Measurements from ENCODE around the gene PPP1R3A. TPM values are rescaled to one million over a fixed set of nuclear protein-coding genes. Genes with fewer than 3 reads are reported as not detected.

The PPP1R3A gene
- total RNA-seq, 1 donor from 2014 or later: not detected

- no peak overlapping the region for H3K27ac Mint-ChIP-seq
These were observed 38.2 kb downstream of the PPP1R3A start for GRCh38 chr7:113880559-113880958.

GRCh38 chr7:113878394-113878992 is 40.3 kb downstream of the PPP1R3A start:
- H3K4me1 Mint-ChIP-seq: peaks cover 18% of the 10 kb centered on the region
- H3K27me3 Mint-ChIP-seq (ENCODE audit: low read depth): peaks cover 22% of the 10 kb centered on the region
- no peak overlapping the region for H3K27ac Mint-ChIP-seq
- H3K36me3 Mint-ChIP-seq: no peaks in the 10 kb centered on the region
- TF ChIP-seq CTCF (IDR thresholded peaks at IDR 0.05; ENCODE audit: unreplicated experiment): no peak
- no peaks in the 10 kb centered on the region for H3K9me3 Mint-ChIP-seq
- no peak for DNase-seq (ENCODE audit: low spot score in 2 of 2, unreplicated experiment in 2 of 2)
- no peak overlapping the region for H3K4me3 Mint-ChIP-seq

More at GRCh38 chr7:113880559-113880958, 38.2 kb downstream of the PPP1R3A start:
- Mint-ChIP-seq H3K4me3 (no peak overlapping the region), H3K27me3 (ENCODE audit: low read depth) (peaks cover 22% of the 10 kb centered on the region), H3K9me3 (no peaks in the 10 kb centered on the region), H3K4me1 (peaks cover 18% of the 10 kb centered on the region), H3K36me3 (no peaks in the 10 kb centered on the region)
- no peak for TF ChIP-seq CTCF (IDR thresholded peaks at IDR 0.05; ENCODE audit: unreplicated experiment)
- no peak for DNase-seq (ENCODE audit: low spot score in 2 of 2, unreplicated experiment in 2 of 2)

- no peaks in the 10 kb centered on the region for H3K36me3 Mint-ChIP-seq
- no peak for TF ChIP-seq CTCF (IDR thresholded peaks at IDR 0.05; ENCODE audit: unreplicated experiment)
- no peak overlapping the region for H3K4me3 Mint-ChIP-seq
- H3K4me1 Mint-ChIP-seq: peaks cover 11% of the 10 kb centered on the region
- no peak for DNase-seq (ENCODE audit: low spot score in 2 of 2, unreplicated experiment in 2 of 2)
- H3K27ac Mint-ChIP-seq: no peak overlapping the region
- peaks cover 20% of the 10 kb centered on the region for H3K27me3 Mint-ChIP-seq (ENCODE audit: low read depth)
- no peaks in the 10 kb centered on the region for H3K9me3 Mint-ChIP-seq
These were observed 43.6 kb downstream of the PPP1R3A start for GRCh38 chr7:113875224-113875623.

GRCh38 chr7:113873554-113874151 is 45.2 kb downstream of the PPP1R3A start:
- no peak for TF ChIP-seq CTCF (IDR thresholded peaks at IDR 0.05; ENCODE audit: unreplicated experiment)
- Mint-ChIP-seq H3K4me1 (no peaks in the 10 kb centered on the region), H3K27ac (no peak overlapping the region), H3K36me3 (no peaks in the 10 kb centered on the region), H3K9me3 (no peaks in the 10 kb centered on the region), H3K4me3 (no peak overlapping the region), H3K27me3 (ENCODE audit: low read depth) (peaks cover 7% of the 10 kb centered on the region)
- DNase-seq (ENCODE audit: low spot score in 2 of 2, unreplicated experiment in 2 of 2): no peak

GRCh38 chr7:113872981-113873380 is 45.8 kb downstream of the PPP1R3A start:
- Mint-ChIP-seq H3K36me3 (no peaks in the 10 kb centered on the region), H3K27ac (no peak overlapping the region), H3K4me1 (no peaks in the 10 kb centered on the region), H3K9me3 (no peaks in the 10 kb centered on the region), H3K4me3 (no peak overlapping the region), H3K27me3 (ENCODE audit: low read depth) (peaks cover 3% of the 10 kb centered on the region)
- no peak for TF ChIP-seq CTCF (IDR thresholded peaks at IDR 0.05; ENCODE audit: unreplicated experiment)
- no peak for DNase-seq (ENCODE audit: low spot score in 2 of 2, unreplicated experiment in 2 of 2)
